ENCODE measurements around the gene TMEM108. TPM values are rescaled to one million over a fixed set of nuclear protein-coding genes. Genes with fewer than 3 reads are reported as not detected.

Gene TMEM108
- total RNA-seq, 1 donor from 2014 or later, result not detected

GRCh38 chr3:133379926-133380325 lies 341.7 kb downstream of the TMEM108 start:
- intact Hi-C loops (cut with micrococcal nuclease), result no loop called here

GRCh38 chr3:133380481-133381225 lies 342.5 kb downstream of the TMEM108 start:
- intact Hi-C loops (cut with micrococcal nuclease), result no loop called here

GRCh38 chr3:133381346-133382109 lies 343.3 kb downstream of the TMEM108 start:
- intact Hi-C loops (cut with micrococcal nuclease), result no loop called here

- intact Hi-C loops (cut with micrococcal nuclease), result no loop called here
Observed at GRCh38 chr3:133383175-133383574, 345.0 kb downstream of the TMEM108 start.

GRCh38 chr3:133383741-133384140 lies 345.6 kb downstream of the TMEM108 start:
- intact Hi-C loops (cut with micrococcal nuclease), result loop anchor here (1.0 to 2.0 kb wide), 2 partner anchors 342 to 657 kb away; no protein-coding TSS in a partner anchor

GRCh38 chr3:133384331-133385027 lies 346.3 kb downstream of the TMEM108 start:
- intact Hi-C loops (cut with micrococcal nuclease), result loop anchor here (1.0 to 2.0 kb wide), 2 partner anchors 343 to 658 kb away; no protein-coding TSS in a partner anchor

- intact Hi-C loops (cut with micrococcal nuclease), result no loop called here
Observed at GRCh38 chr3:133386876-133387275, 348.7 kb downstream of the TMEM108 start.

GRCh38 chr3:133387341-133387740 lies 349.1 kb downstream of the TMEM108 start:
- intact Hi-C loops (cut with micrococcal nuclease), result no loop called here

- intact Hi-C loops (cut with micrococcal nuclease), result no loop called here
Observed at GRCh38 chr3:133388696-133389395, 350.7 kb downstream of the TMEM108 start.

GRCh38 chr3:133390715-133391114 lies 352.5 kb downstream of the TMEM108 start:
- intact Hi-C loops (cut with micrococcal nuclease), result no loop called here

- intact Hi-C loops (cut with micrococcal nuclease), result no loop called here
Observed at GRCh38 chr3:133393204-133393603, 355.0 kb downstream of the TMEM108 start.

GRCh38 chr3:133393691-133394474 lies 355.7 kb downstream of the TMEM108 start:
- intact Hi-C loops (cut with micrococcal nuclease), result no loop called here

- intact Hi-C loops (cut with micrococcal nuclease), result no loop called here
Observed at GRCh38 chr3:133394561-133395311, 356.5 kb downstream of the TMEM108 start.

GRCh38 chr3:133396906-133397305 lies 358.7 kb downstream of the TMEM108 start:
- intact Hi-C loops (cut with micrococcal nuclease), result no loop called here

GRCh38 chr3:133400006-133400515 lies 361.9 kb downstream of the TMEM108 start, which contains the start of gene BFSP2:
Gene BFSP2, plus strand, starts transcription at chr3:133400056. Its CDS starts 28 bp downstream, at chr3:133400084.
- intact Hi-C loops (cut with micrococcal nuclease), result no loop called here

GRCh38 chr3:133401374-133402135 lies 363.4 kb downstream of the TMEM108 start:
- intact Hi-C loops (cut with micrococcal nuclease), result no loop called here

- intact Hi-C loops (cut with micrococcal nuclease), result no loop called here
Observed at GRCh38 chr3:133404920-133405319, 366.7 kb downstream of the TMEM108 start.

- intact Hi-C loops (cut with micrococcal nuclease), result no loop called here
Observed at GRCh38 chr3:133408366-133408765, 370.2 kb downstream of the TMEM108 start.

GRCh38 chr3:133408961-133409360 lies 370.8 kb downstream of the TMEM108 start:
- intact Hi-C loops (cut with micrococcal nuclease), result no loop called here
